OCI-LY1 (cell line): ENCODE data around the gene RPS19BP1.

Experiments
- H2AFZ ChIP-seq: fragments of 200-600 bp; sonication (generic), shearing (Covaris generic); 2 replicates; pipeline ENCODE4 v1.6.0; 2014; ENCODE audit warnings: antibody characterized with exemption, mild to moderate bottlenecking, low read length
- H3F3A ChIP-seq: fragments of 200-600 bp; sonication (generic), shearing (Covaris generic); 2 replicates; pipeline ENCODE4 v1.6.0; 2014; ENCODE audit warnings: mild to moderate bottlenecking, antibody characterized with exemption, low read length, moderate library complexity; ENCODE audit not compliant: insufficient read depth
- H3K27ac ChIP-seq: fragments of 200-600 bp; sonication (generic); 2 replicates; pipeline ENCODE4 v1.5.1; 2014; ENCODE audit warnings: low read length, mixed run types, mild to moderate bottlenecking, low read depth; ENCODE audit not compliant: poor library complexity, severe bottlenecking
- H3K27me3 ChIP-seq: fragments of 200-600 bp; sonication (generic); 2 replicates; pipeline ENCODE4 v1.6.0; 2014; ENCODE audit warnings: antibody characterized with exemption, mild to moderate bottlenecking, low read length, moderate library complexity; ENCODE audit not compliant: insufficient read depth
- H3K36me3 ChIP-seq: fragments of 200-600 bp; sonication (generic); 2 replicates; pipeline ENCODE4 v1.6.1; 2014; ENCODE audit warnings: mild to moderate bottlenecking, antibody characterized with exemption, low read length, moderate library complexity, mixed read lengths; ENCODE audit not compliant: insufficient read depth
- H3K4me1 ChIP-seq: fragments of 200-600 bp; sonication (generic); 2 replicates; pipeline ENCODE4 v1.5.1; 2014; ENCODE audit warnings: mild to moderate bottlenecking, low read length, moderate library complexity; ENCODE audit not compliant: insufficient read depth, severe bottlenecking
- H3K4me2 ChIP-seq: fragments of 200-600 bp; sonication (generic), shearing (Covaris generic); 2 replicates; pipeline ENCODE4 v1.6.1; 2014; ENCODE audit warnings: low read length
- H3K4me3 ChIP-seq: fragments of 200-600 bp; sonication (generic); 2 replicates; pipeline ENCODE4 v1.5.1; 2014; ENCODE audit warnings: low read length, low read depth, mild to moderate bottlenecking, mixed read lengths; ENCODE audit not compliant: poor library complexity, severe bottlenecking
- H3K79me2 ChIP-seq: fragments of 200-600 bp; shearing (Covaris generic); 2 replicates; pipeline ENCODE4 v1.6.1; 2016; ENCODE audit warnings: mixed run types, low read length, mixed read lengths; ENCODE audit not compliant: insufficient read depth
- H3K9ac ChIP-seq: fragments of 200-600 bp; sonication (generic), shearing (Covaris generic); 2 replicates; pipeline ENCODE4 v1.6.1; 2014; ENCODE audit warnings: mild to moderate bottlenecking, low read length, mixed read lengths
- H3K9me2 ChIP-seq: fragments of 200-600 bp; sonication (generic), shearing (Covaris generic); 2 replicates; pipeline ENCODE4 v1.6.1; 2014; ENCODE audit warnings: low read depth, mild to moderate bottlenecking, low read length, mixed read lengths
- H3K9me3 ChIP-seq: fragments of 200-600 bp; shearing (Covaris generic); 2 replicates; pipeline ENCODE4 v1.6.1; 2014; ENCODE audit warnings: low read length, mixed read lengths
- H4K20me1 ChIP-seq: fragments of 200-600 bp; sonication (generic), shearing (Covaris generic); 2 replicates; pipeline ENCODE4 v1.6.0; 2016; ENCODE audit warnings: mild to moderate bottlenecking, low read length; ENCODE audit not compliant: insufficient read depth
- CTCF ChIP-seq: fragments of 200-600 bp; sonication (generic), shearing (Covaris generic); IDR thresholded peaks from 2 replicates; pipeline ENCODE4 v1.5.1; 2017; ENCODE audit warnings: mild to moderate bottlenecking, antibody characterized with exemption, low read length, moderate library complexity, mixed read lengths
- EZH2 ChIP-seq: fragments of 200-600 bp; sonication (generic), shearing (Covaris generic); IDR thresholded peaks from 2 replicates; pipeline ENCODE4 v1.8.0; 2017; ENCODE audit warnings: borderline replicate concordance, mixed run types, mild to moderate bottlenecking, antibody characterized with exemption, low read length, moderate library complexity, mixed read lengths

Gene RPS19BP1

DNA sequence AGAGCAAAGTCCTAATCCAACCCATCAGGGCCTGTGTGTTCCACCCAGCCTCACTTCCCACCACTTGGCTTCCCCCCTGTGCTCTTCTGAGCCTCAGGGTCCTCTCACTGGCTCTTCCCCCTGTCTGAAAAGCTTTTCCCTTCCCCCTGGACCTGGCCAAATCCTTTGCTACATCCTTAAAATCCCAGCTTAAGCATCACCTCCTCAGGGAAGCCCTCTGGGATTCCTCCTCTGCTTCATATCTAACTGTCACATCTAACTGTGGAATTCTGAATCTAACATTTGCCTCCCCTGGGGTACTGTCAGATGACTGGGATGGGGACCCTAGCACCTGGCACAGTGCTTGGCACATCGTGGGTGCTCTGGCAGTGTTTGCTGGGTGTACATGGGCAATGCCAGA lies 39.0 kb upstream of the RPS19BP1 start:
- Histone ChIP-seq H4K20me1 (no peaks in the 10 kb centered on the region), H3K79me2 (no peaks in the 10 kb centered on the region), H3K4me3 (no peak overlapping the region), H2AFZ (no peak overlapping the region), H3K9me3 (no peaks in the 10 kb centered on the region), H3K36me3 (no peaks in the 10 kb centered on the region), H3K4me2 (no peak overlapping the region), H3F3A (no peaks in the 10 kb centered on the region), H3K9me2 (no peaks in the 10 kb centered on the region), H3K4me1 (no peaks in the 10 kb centered on the region), H3K27ac (no peak overlapping the region), H3K9ac (no peak overlapping the region), H3K27me3 (no peaks in the 10 kb centered on the region)
- TF ChIP-seq CTCF (no peak), EZH2 (no peak)

- Histone ChIP-seq H3K9me3 (no peaks in the 10 kb centered on the region), H3K27ac (no peak within 1 kb of the TSS), H3K9ac (no peak within 1 kb of the TSS), H3K79me2 (no peaks in the 10 kb centered on the region), H3K9me2 (no peaks in the 10 kb centered on the region), H3K27me3 (no peaks in the 10 kb centered on the region), H3K4me1 (no peaks in the 10 kb centered on the region), H2AFZ (no peak within 1 kb of the TSS), H3K4me2 (no peak within 1 kb of the TSS), H3F3A (no peaks in the 10 kb centered on the region), H4K20me1 (no peaks in the 10 kb centered on the region), H3K36me3 (no peaks in the 10 kb centered on the region), H3K4me3 (no peak within 1 kb of the TSS)
- TF ChIP-seq CTCF (no peak), EZH2 (no peak)
These were observed 38.1 kb upstream of the RPS19BP1 start, which contains the start of gene CACNA1I for GRCh38 chr22:39570665-39571064. TSS of gene CACNA1I (plus strand) at chr22:39570753. CDS start at chr22:39570753, 0 bp downstream.

DNA sequence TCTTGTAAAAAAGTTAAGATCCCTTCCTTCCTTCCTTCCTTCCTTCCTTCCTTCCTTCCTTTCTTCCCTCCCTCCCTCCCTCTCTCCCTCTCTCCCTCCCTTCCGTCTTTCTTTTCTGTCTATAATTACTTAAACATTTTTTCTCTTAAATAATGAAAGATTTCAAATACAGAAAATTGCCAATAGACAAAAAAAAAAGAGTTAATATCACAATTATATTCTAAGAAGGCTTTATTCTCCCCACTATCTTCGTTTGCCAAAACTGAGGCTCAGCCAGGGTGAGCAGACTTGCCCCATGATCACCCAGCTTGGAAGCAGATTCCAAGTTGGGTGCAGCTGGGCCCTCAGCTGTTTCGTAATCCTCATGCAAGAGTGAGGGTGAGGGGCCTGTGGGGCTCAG lies 37.7 kb upstream of the RPS19BP1 start:
- H3K9ac ChIP-seq: no peak overlapping the region
- H3K27ac ChIP-seq: no peak overlapping the region
- no peaks in the 10 kb centered on the region for H4K20me1 ChIP-seq
- no peaks in the 10 kb centered on the region for H3K79me2 ChIP-seq
- no peak overlapping the region for H3K4me2 ChIP-seq
- no peaks in the 10 kb centered on the region for H3K9me3 ChIP-seq
- no peaks in the 10 kb centered on the region for H3K9me2 ChIP-seq
- TF ChIP-seq CTCF (no peak), EZH2 (no peak)
- H3K4me3 ChIP-seq: no peak overlapping the region
- H2AFZ ChIP-seq: no peak overlapping the region
- H3K4me1 ChIP-seq: no peaks in the 10 kb centered on the region
- no peaks in the 10 kb centered on the region for H3K36me3 ChIP-seq
- no peaks in the 10 kb centered on the region for H3F3A ChIP-seq
- no peaks in the 10 kb centered on the region for H3K27me3 ChIP-seq
